Thymus (tissue), 11 donors: ENCODE data around the gene HLA-E. TPM values are rescaled to one million over a fixed set of nuclear protein-coding genes. Genes with fewer than 3 reads are reported as not detected.
A peak's percentile ranks its signal among the peaks of the same experiment; 100 is the strongest.
"Not testable (repeated sequence)": the region's sequence is repeated elsewhere in the genome, so short reads cannot be mapped to it uniquely, and the experiment has no call there.

ENCODE experiments used
- DNase-seq, 9 donors: peaks; one replicate each; pipeline ENCODE4 v3.0.0-alpha.2; 2013; ENCODE audit warnings: low spot score in 9 of 9, low read depth in 6 of 9, missing footprints in 1 of 9
- H3K27ac ChIP-seq, 2 donors: one replicate each; pipeline ENCODE4 v1.5.1; 2013; ENCODE audit warnings: control low read depth in 1 of 2, low read depth in 1 of 2, low read length in 1 of 2, mild to moderate bottlenecking in 1 of 2, moderate library complexity in 1 of 2
- H3K27me3 ChIP-seq, 2 donors: one replicate each; pipeline ENCODE4 v1.5.1; 2013; ENCODE audit warnings: low read length in 1 of 2; ENCODE audit not compliant: control insufficient read depth in 2 of 2, insufficient read depth in 1 of 2
- H3K36me3 ChIP-seq, 2 donors: one replicate each; pipeline ENCODE4 v1.5.1; 2013; ENCODE audit warnings: low read length in 1 of 2, mild to moderate bottlenecking in 1 of 2, moderate library complexity in 1 of 2; ENCODE audit not compliant: control insufficient read depth in 2 of 2, insufficient read depth in 2 of 2
- H3K4me1 ChIP-seq, 2 donors: one replicate each; pipeline ENCODE4 v1.5.1; 2013; ENCODE audit warnings: low read length in 2 of 2; ENCODE audit not compliant: control insufficient read depth in 2 of 2, insufficient read depth in 2 of 2
- H3K4me3 ChIP-seq, 2 donors: one replicate each; pipeline ENCODE4 v1.5.1; 2013; ENCODE audit warnings: low read length in 2 of 2, control low read depth in 1 of 2, mild to moderate bottlenecking in 1 of 2
- H3K9me3 ChIP-seq, 2 donors: one replicate each; pipeline ENCODE4 v1.5.1; 2013; ENCODE audit warnings: low read length in 1 of 2, mild to moderate bottlenecking in 1 of 2; ENCODE audit not compliant: control insufficient read depth in 2 of 2, insufficient read depth in 1 of 2
- WGBS: extraction: QIAGEN DNeasy Blood & Tissue Kit; methylation state at CpG from one replicate; pipeline ENCODE4 v1.1.7; 2013; 5-methylcytosine and 5-hydroxymethylcytosine counted together
- polyA plus RNA-seq: library from polyadenylated mRNA; stranded (reverse); fragments of 200-250 nt; gene quantifications from one replicate; pipeline ENCODE4 v1.2.3, GENCODE V29; 2013
- total RNA-seq: library from RNA; stranded (reverse); fragments of 120-200 nt; gene quantifications from one replicate; pipeline ENCODE4 v1.2.4, GENCODE V29; 2013
- donor health status: healthy.

The HLA-E gene
- total and polyA plus RNA-seq, 2 donors = 303 to 531 TPM

DNA sequence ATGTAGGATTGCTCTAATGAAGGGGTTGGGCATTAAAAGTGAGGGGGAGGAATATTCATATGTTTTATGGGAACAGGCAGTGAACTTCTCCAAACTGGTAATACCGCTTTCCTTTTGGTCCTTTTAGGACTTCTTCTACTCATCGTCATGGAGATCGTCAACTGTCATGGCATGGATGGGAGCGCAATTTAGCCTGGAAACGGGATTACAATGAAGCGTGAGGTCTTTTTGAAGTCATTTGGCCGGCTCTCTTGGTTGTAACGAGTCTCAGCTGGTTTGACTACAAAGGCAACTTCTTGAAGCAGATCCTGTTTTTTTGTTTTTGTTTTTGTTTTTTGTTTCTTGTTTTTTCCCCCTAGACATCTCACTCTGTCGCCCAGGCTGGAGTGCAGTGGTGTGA, 1.4 kb upstream of the HLA-E start:
- no peak overlapping the region for H3K27ac ChIP-seq
- H3K27me3 ChIP-seq = peaks cover 0 to 10% of the 10 kb centered on the region in 2 donors
- no peak overlapping the region for H3K4me3 ChIP-seq
- peaks cover 26 to 27% of the 10 kb centered on the region in 2 donors for H3K36me3 ChIP-seq
- H3K4me1 ChIP-seq = peaks cover 9 to 27% of the 10 kb centered on the region in 2 donors
- no peaks in the 10 kb centered on the region for H3K9me3 ChIP-seq
- 86% methylated on average over 9 of the region's 9 CpGs for WGBS
- no peak for DNase-seq

DNA sequence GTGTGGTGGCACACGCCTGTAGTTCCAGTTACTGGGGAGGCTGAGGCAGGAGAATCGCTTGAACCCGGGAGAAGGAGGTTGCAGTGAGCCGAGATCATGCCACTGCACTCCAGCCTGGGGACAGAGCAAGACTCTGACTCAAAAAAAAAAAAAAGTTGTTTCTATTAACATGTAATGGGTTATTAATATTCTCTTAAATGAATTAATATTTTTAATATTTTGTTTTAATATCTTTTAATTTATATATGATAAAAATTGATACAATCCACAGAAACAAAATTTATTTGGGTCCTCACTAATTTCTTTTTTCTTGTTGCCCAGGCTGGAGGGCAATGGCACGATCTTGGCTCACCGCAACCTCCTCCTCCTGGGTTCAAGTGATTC, 620 bp upstream of the HLA-E start:
- 91% methylated on average over 6 of the region's 6 CpGs for WGBS
- Histone ChIP-seq H3K4me1 (peaks cover 9 to 30% of the 10 kb centered on the region in 2 donors), H3K4me3 (peak overlapping the region in 1 of 2 donors; percentile 88), H3K36me3 (peaks cover 30 to 35% of the 10 kb centered on the region in 2 donors), H3K27ac (peak overlapping the region; percentile 67 to 99)
- H3K27me3 ChIP-seq, DNase-seq, H3K9me3 ChIP-seq: not testable (repeated sequence)

DNA sequence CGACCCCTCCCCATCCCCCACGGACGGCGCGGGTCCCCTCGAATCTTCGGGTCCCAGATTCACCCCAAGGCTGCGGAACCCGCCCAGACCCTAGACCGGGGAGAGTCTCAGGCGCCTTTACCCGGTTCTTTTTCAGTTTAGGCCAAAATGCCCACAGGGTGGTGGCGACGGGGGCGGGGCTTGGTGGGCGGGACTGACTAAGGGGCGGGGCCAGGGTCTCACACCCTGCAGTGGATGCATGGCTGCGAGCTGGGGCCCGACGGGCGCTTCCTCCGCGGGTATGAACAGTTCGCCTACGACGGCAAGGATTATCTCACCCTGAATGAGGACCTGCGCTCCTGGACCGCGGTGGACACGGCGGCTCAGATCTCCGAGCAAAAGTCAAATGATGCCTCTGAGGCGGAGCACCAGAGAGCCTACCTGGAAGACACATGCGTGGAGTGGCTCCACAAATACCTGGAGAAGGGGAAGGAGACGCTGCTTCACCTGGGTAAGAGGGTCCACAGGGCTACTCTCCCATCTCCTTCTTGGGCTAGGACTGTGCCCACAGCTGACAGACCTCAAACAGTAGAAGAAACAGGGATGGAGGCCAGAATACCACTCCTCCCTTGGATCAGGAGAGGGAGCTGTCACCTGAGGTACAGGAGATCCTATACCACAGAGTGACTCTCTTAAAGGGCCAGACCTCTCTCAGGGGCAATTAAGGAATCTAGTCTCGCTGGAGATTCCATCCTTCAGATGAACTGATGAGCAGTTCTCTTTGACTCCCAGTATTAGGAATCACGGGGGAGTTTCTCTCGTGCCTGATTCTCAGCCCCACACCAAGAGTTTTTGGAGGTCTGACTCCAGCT, 942 bp downstream of the HLA-E start:
- peaks cover 0 to 5% of the 10 kb centered on the region in 2 donors for H3K9me3 ChIP-seq
- peak in 6 of 9 donors; percentile 48 to 80 (median 64) for DNase-seq
- H3K27ac ChIP-seq = peak overlapping the region; percentile 97 to 99
- H3K4me1 ChIP-seq = peaks cover 9 to 32% of the 10 kb centered on the region in 2 donors
- peak overlapping the region; percentile 77 to 88 for H3K4me3 ChIP-seq
- peaks cover 30 to 41% of the 10 kb centered on the region in 2 donors for H3K36me3 ChIP-seq
- WGBS = 10% methylated on average over 38 of the region's 38 CpGs
- peaks cover 0 to 3% of the 10 kb centered on the region in 2 donors for H3K27me3 ChIP-seq

GRCh38 chr6:30491291-30491953, 2.1 kb downstream of the HLA-E start:
- WGBS = 87% methylated on average over 14 of the region's 14 CpGs
- Histone ChIP-seq H3K36me3 (peaks cover 30 to 41% of the 10 kb centered on the region in 2 donors), H3K4me3 (peak overlapping the region; percentile 77 to 88), H3K4me1 (peaks cover 9 to 32% of the 10 kb centered on the region in 2 donors)
- not testable (repeated sequence) for DNase-seq, H3K27ac ChIP-seq, H3K27me3 ChIP-seq, H3K9me3 ChIP-seq

GRCh38 chr6:30491991-30492952, 3.0 kb downstream of the HLA-E start:
- Histone ChIP-seq H3K4me1 (peaks cover 9 to 32% of the 10 kb centered on the region in 2 donors), H3K9me3 (peaks cover 0 to 5% of the 10 kb centered on the region in 2 donors), H3K36me3 (peaks cover 30 to 41% of the 10 kb centered on the region in 2 donors), H3K4me3 (peak overlapping the region; percentile 27 to 28), H3K27me3 (no peaks in the 10 kb centered on the region), H3K27ac (peak overlapping the region in 1 of 2 donors; percentile 43)
- DNase-seq = no peak
- 90% methylated on average over 16 of the region's 16 CpGs for WGBS

- Histone ChIP-seq H3K27me3 (no peaks in the 10 kb centered on the region), H3K9me3 (peaks cover 0 to 5% of the 10 kb centered on the region in 2 donors), H3K4me1 (peaks cover 13 to 26% of the 10 kb centered on the region in 2 donors), H3K36me3 (peaks cover 30 to 41% of the 10 kb centered on the region in 2 donors), H3K27ac (no peak overlapping the region), H3K4me3 (no peak overlapping the region)
- WGBS = 91% methylated on average over 8 of the region's 8 CpGs
- no peak for DNase-seq
Observed at GRCh38 chr6:30493643-30494250, 4.4 kb downstream of the HLA-E start.

GRCh38 chr6:30494291-30494861, 5.1 kb downstream of the HLA-E start:
- Histone ChIP-seq H3K36me3 (peaks cover 30 to 41% of the 10 kb centered on the region in 2 donors), H3K4me1 (peaks cover 11 to 22% of the 10 kb centered on the region in 2 donors), H3K9me3 (peaks cover 0 to 5% of the 10 kb centered on the region in 2 donors), H3K27ac (no peak overlapping the region), H3K4me3 (no peak overlapping the region), H3K27me3 (no peaks in the 10 kb centered on the region)
- DNase-seq = no peak
- WGBS = 84% methylated on average over 8 of the region's 8 CpGs

DNA sequence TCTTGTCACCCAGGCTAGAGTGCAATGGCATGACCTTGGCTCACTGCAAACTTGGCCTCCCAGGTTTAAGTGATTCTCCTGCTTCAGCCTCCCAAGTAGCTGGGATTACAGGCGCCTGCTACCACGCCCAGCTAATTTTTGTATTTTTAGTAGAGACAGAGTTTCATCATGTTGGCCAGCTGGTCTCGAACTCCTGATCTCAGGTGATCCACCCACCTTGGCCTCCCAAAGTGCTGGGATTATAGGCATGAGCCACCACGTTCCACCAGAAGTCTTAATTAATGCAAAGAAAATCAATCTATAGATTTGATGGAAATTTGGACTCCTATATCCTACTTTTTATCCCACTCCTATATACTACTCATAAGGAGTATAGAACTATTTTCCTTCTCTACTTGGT, 5.8 kb downstream of the HLA-E start:
- H3K27ac ChIP-seq = not testable (repeated sequence)
- WGBS = 95% methylated on average over 4 of the region's 4 CpGs

More for the DNA sequence above, 5.8 kb downstream of the HLA-E start:
- not testable (repeated sequence) for H3K27me3 ChIP-seq, H3K4me3 ChIP-seq, DNase-seq, H3K9me3 ChIP-seq
- peaks cover 30 to 41% of the 10 kb centered on the region in 2 donors for H3K36me3 ChIP-seq
- peaks cover 11 to 22% of the 10 kb centered on the region in 2 donors for H3K4me1 ChIP-seq
